ENCODE results near the gene QRFP. TPM values are rescaled to one million over a fixed set of nuclear protein-coding genes. Genes with fewer than 3 reads are reported as not detected.

QRFP gene
- total RNA-seq, 1 experiment from 2014 or later: not detected

GRCh38 chr9:130897105-130897751 is 616 bp upstream of the QRFP start:
- Histone ChIP-seq H3K4me1 (peaks cover 4% of the 10 kb centered on the region; the same call in 1 of the 2 replicates), H3K27ac (no peak overlapping the region), H3K36me3 (peaks cover 7% of the 10 kb centered on the region; the same call in 1 of the 2 replicates), H3K9me3 (replicated peaks) (no peaks in the 10 kb centered on the region), H3K27me3 (peaks cover 13% of the 10 kb centered on the region), H3K4me3 (no peak overlapping the region)
- no peak for DNase-seq

GRCh38 chr9:130895481-130896232 is 955 bp downstream of the QRFP start:
- H3K36me3 ChIP-seq: peaks cover 7% of the 10 kb centered on the region; the same call in 1 of the 2 replicates
- peaks cover 4% of the 10 kb centered on the region for H3K27me3 ChIP-seq
- H3K4me3 ChIP-seq: no peak overlapping the region
- no peak for DNase-seq
- H3K9me3 ChIP-seq (replicated peaks): no peaks in the 10 kb centered on the region
- H3K27ac ChIP-seq: no peak overlapping the region
- H3K4me1 ChIP-seq: peaks cover 2% of the 10 kb centered on the region; the same call in 1 of the 2 replicates

- H3K36me3 ChIP-seq: peaks cover 13% of the 10 kb centered on the region
- DNase-seq: no peak
- H3K27ac ChIP-seq: no peak overlapping the region
- no peaks in the 10 kb centered on the region; the same call in none of the 2 replicates for H3K27me3 ChIP-seq
- H3K9me3 ChIP-seq (replicated peaks): no peaks in the 10 kb centered on the region
- no peaks in the 10 kb centered on the region for H3K4me1 ChIP-seq
- H3K4me3 ChIP-seq: no peak overlapping the region
These were observed 1.6 kb downstream of the QRFP start for GRCh38 chr9:130895038-130895437.

GRCh38 chr9:130894546-130894945 is 2.1 kb downstream of the QRFP start:
- Histone ChIP-seq H3K36me3 (peaks cover 18% of the 10 kb centered on the region), H3K4me3 (no peak overlapping the region), H3K4me1 (no peaks in the 10 kb centered on the region), H3K27me3 (no peaks in the 10 kb centered on the region; the same call in 1 of the 2 replicates), H3K27ac (no peak overlapping the region), H3K9me3 (replicated peaks) (no peaks in the 10 kb centered on the region)
- no peak for DNase-seq

- no peaks in the 10 kb centered on the region for H3K27me3 ChIP-seq
- H3K27ac ChIP-seq: no peak overlapping the region
- no peak overlapping the region for H3K4me3 ChIP-seq
- no peak for DNase-seq
- no peaks in the 10 kb centered on the region for H3K4me1 ChIP-seq
- no peaks in the 10 kb centered on the region for H3K9me3 ChIP-seq (replicated peaks)
- peaks cover 26% of the 10 kb centered on the region for H3K36me3 ChIP-seq
These were observed 3.1 kb downstream of the QRFP start for GRCh38 chr9:130893341-130894101.

GRCh38 chr9:130892477-130893304 is 3.9 kb downstream of the QRFP start:
- Histone ChIP-seq H3K9me3 (replicated peaks) (no peaks in the 10 kb centered on the region), H3K4me3 (no peak overlapping the region), H3K27me3 (no peaks in the 10 kb centered on the region), H3K36me3 (peaks cover 33% of the 10 kb centered on the region), H3K27ac (no peak overlapping the region), H3K4me1 (no peaks in the 10 kb centered on the region)
- DNase-seq: no peak

- Histone ChIP-seq H3K36me3 (peaks cover 41% of the 10 kb centered on the region), H3K9me3 (replicated peaks) (no peaks in the 10 kb centered on the region), H3K4me3 (no peak overlapping the region), H3K27me3 (no peaks in the 10 kb centered on the region), H3K4me1 (no peaks in the 10 kb centered on the region), H3K27ac (no peak overlapping the region)
- no peak for DNase-seq
These were observed 4.7 kb downstream of the QRFP start for GRCh38 chr9:130891688-130892476.

GRCh38 chr9:130890870-130891687 is 5.5 kb downstream of the QRFP start:
- Histone ChIP-seq H3K4me1 (no peaks in the 10 kb centered on the region), H3K27ac (no peak overlapping the region), H3K4me3 (no peak overlapping the region), H3K27me3 (no peaks in the 10 kb centered on the region), H3K36me3 (peaks cover 48% of the 10 kb centered on the region), H3K9me3 (replicated peaks) (no peaks in the 10 kb centered on the region)
- DNase-seq: no peak

- peaks cover 57% of the 10 kb centered on the region for H3K36me3 ChIP-seq
- no peaks in the 10 kb centered on the region for H3K9me3 ChIP-seq (replicated peaks)
- DNase-seq: no peak
- no peak overlapping the region for H3K27ac ChIP-seq
- H3K27me3 ChIP-seq: no peaks in the 10 kb centered on the region
- no peaks in the 10 kb centered on the region for H3K4me1 ChIP-seq
- no peak overlapping the region for H3K4me3 ChIP-seq
These were observed 6.5 kb downstream of the QRFP start for GRCh38 chr9:130890124-130890523.

GRCh38 chr9:130888146-130888885 is 8.3 kb downstream of the QRFP start:
- no peaks in the 10 kb centered on the region for H3K4me1 ChIP-seq
- H3K36me3 ChIP-seq: peaks cover 75% of the 10 kb centered on the region
- no peak overlapping the region for H3K27ac ChIP-seq
- H3K4me3 ChIP-seq: no peak overlapping the region
- no peaks in the 10 kb centered on the region for H3K9me3 ChIP-seq (replicated peaks)
- DNase-seq: no peak
- no peaks in the 10 kb centered on the region for H3K27me3 ChIP-seq

- no peaks in the 10 kb centered on the region for H3K27me3 ChIP-seq
- no peak overlapping the region for H3K4me3 ChIP-seq
- no peaks in the 10 kb centered on the region for H3K9me3 ChIP-seq (replicated peaks)
- no peak for DNase-seq
- peaks cover 75% of the 10 kb centered on the region for H3K36me3 ChIP-seq
- no peak overlapping the region for H3K27ac ChIP-seq
- no peaks in the 10 kb centered on the region for H3K4me1 ChIP-seq
These were observed 9.0 kb downstream of the QRFP start for GRCh38 chr9:130887494-130888144.

- Histone ChIP-seq H3K27ac (no peak overlapping the region), H3K4me1 (no peaks in the 10 kb centered on the region), H3K27me3 (no peaks in the 10 kb centered on the region), H3K36me3 (peaks cover 78% of the 10 kb centered on the region), H3K9me3 (replicated peaks) (no peaks in the 10 kb centered on the region), H3K4me3 (no peak overlapping the region)
- no peak for DNase-seq
These were observed 9.6 kb downstream of the QRFP start for GRCh38 chr9:130886981-130887380.
